Activated naive CD4-positive, alpha-beta T cell treated with anti-CD3 and anti-CD28 coated beads for 36 hours (primary cell): ENCODE data around the gene ZFP28. TPM values are rescaled to one million over a fixed set of nuclear protein-coding genes. Genes with fewer than 3 reads are reported as not detected.

Source experiments
- CTCF ChIA-PET: fragments of 350-600 bp; sonication (Branson Sonifier 250); formaldehyde crosslinking; loops from one replicate; lab custom pipeline; 2021; ENCODE audit warnings: antibody characterized with exemption; lab: Charles Lee
- DNase-seq: peaks from one replicate; pipeline ENCODE4 v3.0.0-alpha.2; 2020
- H3K27ac Mint-ChIP-seq: one replicate; pipeline ENCODE4 v1.8.0; 2021; ENCODE audit warnings: mild to moderate bottlenecking, mixed read lengths
- H3K27me3 Mint-ChIP-seq: one replicate; pipeline ENCODE4 v1.8.0; 2021; ENCODE audit warnings: low read depth, mixed read lengths
- H3K36me3 Mint-ChIP-seq: one replicate; pipeline ENCODE4 v1.8.0; 2021; ENCODE audit warnings: low read depth, mixed read lengths
- H3K4me1 Mint-ChIP-seq: one replicate; pipeline ENCODE4 v1.8.0; 2021; ENCODE audit warnings: low read depth, mixed read lengths
- H3K4me3 Mint-ChIP-seq: one replicate; pipeline ENCODE4 v1.8.0; 2021; ENCODE audit warnings: mild to moderate bottlenecking, moderate library complexity, mixed read lengths
- H3K9me3 Mint-ChIP-seq: one replicate; pipeline ENCODE4 v1.8.0; 2021; ENCODE audit warnings: mixed read lengths
- intact Hi-C: fragments of 100-400 bp; cut with micrococcal nuclease; formaldehyde crosslinking; loops from one replicate; pipeline ENCODE4 v1.15.1; 2023
- total RNA-seq, 2 experiments: library from RNA; stranded (reverse); gene quantifications; one replicate each; pipeline ENCODE4 v1.2.3, GENCODE V29; 2021

Gene ZFP28
- total RNA-seq, result 1 to 10 TPM; 2.4 to 3.2 TPM

- CTCF ChIA-PET, result no interaction called here
- H3K4me1 Mint-ChIP-seq, result peaks cover 16% of the 10 kb centered on the region
- peak within 1 kb of the TSS; percentile 88 for H3K27ac Mint-ChIP-seq
- DNase-seq, result no peak
- peak within 1 kb of the TSS; percentile 83 for H3K4me3 Mint-ChIP-seq
- H3K36me3 Mint-ChIP-seq, result peaks cover 46% of the 10 kb centered on the region
- intact Hi-C loops, result loop anchor here (1.0 to 5.0 kb wide), 4 partner anchors 28 to 146 kb away; partner anchors contain the start of genes ZNF470, ZNF582 and ZNF71
- no peaks in the 10 kb centered on the region for H3K27me3 Mint-ChIP-seq
- peaks cover 51% of the 10 kb centered on the region for H3K9me3 Mint-ChIP-seq
Measured at GRCh38 chr19:56538761-56539263, at the start of gene ZFP28. TSS of gene ZFP28 (plus strand) at chr19:56538948. CDS start at chr19:56539019, 71 bp downstream.

- intact Hi-C loops, result no loop called here
Measured at GRCh38 chr19:56491399-56491798, 47.3 kb upstream of the ZFP28 start.

DNA sequence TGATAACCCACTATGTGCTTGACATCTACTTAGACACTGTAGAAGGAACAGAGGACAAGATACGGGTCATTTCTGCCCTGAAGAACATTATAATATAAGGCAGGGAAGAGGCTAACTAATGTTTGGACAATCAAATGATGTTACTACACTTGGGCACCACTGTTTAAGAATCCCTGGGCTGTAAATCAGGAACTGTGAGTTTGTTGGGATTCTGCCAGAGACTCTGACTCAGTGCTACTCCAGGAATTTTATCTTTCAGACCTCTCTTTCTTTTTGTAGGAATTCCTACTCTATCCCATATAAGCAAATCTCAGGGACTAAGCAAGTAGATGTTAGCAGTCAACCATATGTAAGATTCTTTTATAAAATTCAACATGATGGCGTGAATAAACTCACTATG is 34.2 kb upstream of the ZFP28 start:
- H3K9me3 Mint-ChIP-seq, result peaks cover 36% of the 10 kb centered on the region
- H3K4me1 Mint-ChIP-seq, result peaks cover 5% of the 10 kb centered on the region
- CTCF ChIA-PET, result no interaction called here
- peaks cover 6% of the 10 kb centered on the region for H3K27me3 Mint-ChIP-seq
- H3K36me3 Mint-ChIP-seq, result peaks cover 10% of the 10 kb centered on the region
- intact Hi-C loops, result no loop called here
- DNase-seq, result no peak
- no peak overlapping the region for H3K27ac Mint-ChIP-seq
- H3K4me3 Mint-ChIP-seq, result no peak overlapping the region

More at GRCh38 chr19:56491399-56491798, 47.3 kb upstream of the ZFP28 start:
- no peak overlapping the region for H3K27ac Mint-ChIP-seq
- no peaks in the 10 kb centered on the region for H3K4me1 Mint-ChIP-seq
- peaks cover 15% of the 10 kb centered on the region for H3K36me3 Mint-ChIP-seq
- DNase-seq, result no peak
- H3K9me3 Mint-ChIP-seq, result peaks cover 49% of the 10 kb centered on the region
- CTCF ChIA-PET, result no interaction called here
- no peaks in the 10 kb centered on the region for H3K27me3 Mint-ChIP-seq
- no peak overlapping the region for H3K4me3 Mint-ChIP-seq

GRCh38 chr19:56507446-56508289 is 31.1 kb upstream of the ZFP28 start, which contains the start of gene ZNF471:
TSS of gene ZNF471 (plus strand) at chr19:56507855. CDS start at chr19:56511572, 3,717 bp downstream.
- peak within 1 kb of the TSS; percentile 68 for H3K27ac Mint-ChIP-seq
- peaks cover 8% of the 10 kb centered on the region for H3K36me3 Mint-ChIP-seq
- intact Hi-C loops, result no loop called here
- H3K9me3 Mint-ChIP-seq, result peaks cover 18% of the 10 kb centered on the region
- H3K4me1 Mint-ChIP-seq, result peaks cover 5% of the 10 kb centered on the region
- peaks cover 6% of the 10 kb centered on the region for H3K27me3 Mint-ChIP-seq
- peak; percentile 81 for DNase-seq
- no peak within 1 kb of the TSS for H3K4me3 Mint-ChIP-seq
- CTCF ChIA-PET, result no interaction called here

GRCh38 chr19:56508290-56508778 is 30.4 kb upstream of the ZFP28 start:
- Mint-ChIP-seq H3K27me3 (peaks cover 6% of the 10 kb centered on the region), H3K36me3 (peaks cover 12% of the 10 kb centered on the region), H3K27ac (no peak overlapping the region), H3K4me3 (no peak overlapping the region), H3K4me1 (peaks cover 5% of the 10 kb centered on the region), H3K9me3 (peaks cover 12% of the 10 kb centered on the region)
- CTCF ChIA-PET, result no interaction called here
- DNase-seq, result no peak
- intact Hi-C loops, result no loop called here

DNA sequence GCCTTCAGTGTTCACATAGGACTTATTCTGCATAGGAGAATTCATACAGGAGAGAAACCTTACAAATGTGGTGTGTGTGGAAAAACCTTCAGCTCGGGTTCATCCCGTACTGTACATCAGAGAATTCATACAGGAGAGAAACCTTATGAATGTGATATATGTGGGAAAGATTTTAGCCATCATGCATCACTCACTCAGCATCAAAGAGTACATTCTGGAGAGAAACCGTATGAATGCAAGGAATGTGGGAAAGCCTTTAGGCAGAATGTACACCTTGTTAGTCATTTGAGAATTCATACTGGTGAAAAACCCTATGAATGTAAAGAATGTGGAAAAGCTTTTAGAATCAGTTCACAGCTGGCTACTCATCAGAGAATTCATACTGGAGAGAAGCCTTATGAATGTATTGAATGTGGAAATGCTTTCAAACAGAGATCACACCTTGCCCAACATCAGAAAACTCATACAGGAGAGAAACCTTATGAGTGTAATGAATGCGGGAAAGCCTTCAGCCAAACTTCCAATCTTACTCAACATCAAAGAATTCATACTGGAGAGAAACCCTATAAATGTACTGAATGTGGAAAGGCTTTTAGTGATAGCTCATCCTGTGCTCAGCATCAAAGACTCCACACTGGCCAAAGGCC is 13.4 kb upstream of the ZFP28 start:
- DNase-seq, result no peak
- Mint-ChIP-seq H3K27ac (no peak overlapping the region), H3K9me3 (peaks cover 67% of the 10 kb centered on the region), H3K4me3 (no peak overlapping the region), H3K36me3 (peaks cover 36% of the 10 kb centered on the region), H3K4me1 (no peaks in the 10 kb centered on the region), H3K27me3 (no peaks in the 10 kb centered on the region)
- CTCF ChIA-PET, result no interaction called here
- intact Hi-C loops, result no loop called here

DNA sequence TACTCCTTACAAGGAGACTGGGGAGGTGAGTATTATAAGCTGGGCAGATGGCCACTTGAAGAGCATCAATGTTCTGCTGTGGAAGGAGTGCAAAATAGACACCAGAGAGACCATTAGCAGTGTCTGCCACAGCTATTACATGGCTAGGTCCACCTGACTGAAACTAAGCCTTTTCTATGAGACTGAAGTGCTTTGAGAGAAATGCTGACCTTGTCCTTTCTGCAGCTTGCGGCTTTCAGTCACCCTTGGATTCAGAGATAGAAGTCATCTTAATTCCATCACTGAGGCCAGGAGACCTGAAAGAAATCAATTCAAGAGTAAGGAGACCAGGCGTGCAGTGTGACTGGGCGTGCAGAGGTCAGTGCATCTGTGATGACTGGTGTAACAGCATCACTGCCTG is 1.3 kb upstream of the ZFP28 start:
- intact Hi-C loops, result loop anchor here (5.0 kb wide), 1 partner anchor 60 kb away; the partner anchor contains the start of gene ZNF71
- Mint-ChIP-seq H3K27ac (peak overlapping the region; percentile 88), H3K4me3 (peak overlapping the region; percentile 83), H3K9me3 (peaks cover 57% of the 10 kb centered on the region), H3K36me3 (peaks cover 43% of the 10 kb centered on the region), H3K27me3 (no peaks in the 10 kb centered on the region), H3K4me1 (peaks cover 16% of the 10 kb centered on the region)
- CTCF ChIA-PET, result no interaction called here
- DNase-seq, result no peak

- Mint-ChIP-seq H3K4me1 (peaks cover 16% of the 10 kb centered on the region), H3K4me3 (peak overlapping the region; percentile 83), H3K27me3 (no peaks in the 10 kb centered on the region), H3K27ac (peak overlapping the region; percentile 88), H3K36me3 (peaks cover 41% of the 10 kb centered on the region), H3K9me3 (peaks cover 52% of the 10 kb centered on the region)
- peak; percentile 91 for DNase-seq
- CTCF ChIA-PET, result no interaction called here
- intact Hi-C loops, result loop anchor here (1.0 to 5.0 kb wide), 4 partner anchors 29 to 146 kb away; partner anchors contain the start of genes ZNF470, ZNF582 and ZNF71
Measured at GRCh38 chr19:56538254-56538760, 441 bp upstream of the ZFP28 start.

DNA sequence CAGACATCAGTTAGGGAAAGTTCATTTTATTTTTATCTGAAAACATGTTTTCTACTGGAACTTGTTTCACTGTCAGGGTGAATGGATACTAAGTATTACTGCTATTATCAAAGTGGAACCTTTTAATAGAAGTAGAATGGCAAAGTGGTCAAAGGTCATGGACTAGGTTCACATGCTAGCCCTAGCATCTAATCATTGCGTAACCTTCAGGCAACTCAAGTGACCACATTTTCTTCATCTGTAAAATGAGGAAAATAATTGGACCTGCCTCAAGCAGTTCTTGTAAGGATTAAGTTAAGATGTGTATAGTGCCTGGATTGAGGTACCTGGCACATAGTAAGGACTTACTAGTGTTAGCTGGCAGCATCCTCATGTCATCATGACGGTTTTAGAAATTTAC is 5.0 kb downstream of the ZFP28 start:
- no peak overlapping the region for H3K27ac Mint-ChIP-seq
- CTCF ChIA-PET, result no interaction called here
- H3K9me3 Mint-ChIP-seq, result peaks cover 56% of the 10 kb centered on the region
- intact Hi-C loops, result no loop called here
- H3K36me3 Mint-ChIP-seq, result peaks cover 69% of the 10 kb centered on the region
- peaks cover 7% of the 10 kb centered on the region for H3K4me1 Mint-ChIP-seq
- no peaks in the 10 kb centered on the region for H3K27me3 Mint-ChIP-seq
- no peak overlapping the region for H3K4me3 Mint-ChIP-seq
- no peak for DNase-seq

- Mint-ChIP-seq H3K27me3 (no peaks in the 10 kb centered on the region), H3K4me3 (no peak overlapping the region), H3K4me1 (no peaks in the 10 kb centered on the region), H3K27ac (no peak overlapping the region), H3K9me3 (peaks cover 53% of the 10 kb centered on the region), H3K36me3 (peaks cover 66% of the 10 kb centered on the region)
- intact Hi-C loops, result no loop called here
- CTCF ChIA-PET, result no interaction called here
- DNase-seq, result no peak
Measured at GRCh38 chr19:56547535-56547934, 8.8 kb downstream of the ZFP28 start.

DNA sequence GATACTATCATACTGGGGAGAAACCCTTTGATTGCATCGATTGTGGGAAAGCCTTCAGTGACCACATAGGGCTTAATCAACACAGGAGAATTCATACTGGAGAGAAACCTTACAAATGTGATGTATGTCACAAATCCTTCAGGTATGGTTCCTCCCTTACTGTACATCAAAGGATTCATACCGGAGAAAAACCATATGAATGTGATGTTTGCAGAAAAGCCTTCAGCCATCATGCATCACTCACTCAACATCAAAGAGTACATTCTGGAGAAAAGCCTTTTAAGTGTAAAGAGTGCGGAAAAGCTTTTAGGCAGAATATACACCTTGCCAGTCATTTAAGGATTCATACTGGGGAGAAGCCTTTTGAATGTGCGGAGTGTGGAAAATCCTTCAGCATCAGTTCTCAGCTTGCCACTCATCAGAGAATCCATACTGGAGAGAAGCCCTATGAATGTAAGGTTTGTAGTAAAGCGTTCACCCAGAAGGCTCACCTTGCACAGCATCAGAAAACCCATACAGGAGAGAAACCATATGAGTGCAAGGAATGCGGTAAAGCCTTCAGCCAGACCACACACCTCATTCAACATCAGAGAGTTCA is 15.6 kb downstream of the ZFP28 start:
- no peak overlapping the region for H3K4me3 Mint-ChIP-seq
- CTCF ChIA-PET, result no interaction called here
- no peaks in the 10 kb centered on the region for H3K27me3 Mint-ChIP-seq
- intact Hi-C loops, result no loop called here
- H3K36me3 Mint-ChIP-seq, result peaks cover 57% of the 10 kb centered on the region
- no peaks in the 10 kb centered on the region for H3K4me1 Mint-ChIP-seq
- peaks cover 61% of the 10 kb centered on the region for H3K9me3 Mint-ChIP-seq
- H3K27ac Mint-ChIP-seq, result no peak overlapping the region
- DNase-seq, result no peak

- DNase-seq, result no peak
- intact Hi-C loops, result loop anchor here (10.0 kb wide), 1 partner anchor 158 kb away; the partner anchor contains the start of gene ZNF583
- CTCF ChIA-PET, result interaction anchor here (0.7 kb wide), 1 partner anchor 11 kb away, joined by 3 read pairs; no protein-coding TSS in a partner anchor
- no peaks in the 10 kb centered on the region for H3K27me3 Mint-ChIP-seq
- peaks cover 67% of the 10 kb centered on the region for H3K9me3 Mint-ChIP-seq
- H3K36me3 Mint-ChIP-seq, result peaks cover 50% of the 10 kb centered on the region
- peaks cover 6% of the 10 kb centered on the region for H3K4me1 Mint-ChIP-seq
- H3K4me3 Mint-ChIP-seq, result no peak overlapping the region
- no peak overlapping the region for H3K27ac Mint-ChIP-seq
Measured at GRCh38 chr19:56562766-56563165, 24.0 kb downstream of the ZFP28 start.
